ENCODE data around the gene STYXL1.

Gene STYXL1

DNA sequence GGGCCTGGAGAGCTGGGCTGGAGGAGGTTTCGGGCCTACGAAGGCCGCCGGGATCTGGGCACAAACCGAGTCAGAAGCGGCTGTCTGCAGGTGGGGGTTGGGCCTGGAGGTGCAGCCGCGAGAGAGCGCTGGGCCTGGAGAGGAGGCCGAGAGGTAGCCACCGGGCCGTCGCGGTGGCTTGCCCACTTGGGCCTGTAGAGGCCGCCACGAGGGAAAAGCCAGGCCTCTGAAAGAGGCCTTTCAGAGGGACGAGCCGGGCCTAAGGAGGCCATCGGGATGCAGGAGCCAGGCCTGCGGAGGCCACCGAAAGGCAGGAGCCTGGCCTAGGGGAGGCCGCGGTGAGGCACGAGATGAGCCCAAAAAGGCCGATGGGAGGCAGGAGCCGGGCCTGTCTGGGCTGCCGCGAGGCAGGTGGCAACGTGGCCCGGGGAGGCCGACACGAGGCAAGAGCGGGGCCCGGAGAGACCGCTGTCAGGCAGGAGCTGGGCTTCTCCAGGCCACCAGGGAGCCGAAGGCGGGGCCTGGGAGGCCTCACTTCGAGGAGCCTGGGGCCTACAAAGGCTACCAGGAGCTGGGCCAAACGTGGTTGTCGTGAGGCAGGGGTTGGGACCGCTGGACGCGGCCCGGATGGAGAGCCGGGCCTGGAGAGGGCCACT is 25.7 kb upstream of the STYXL1 start:
- Histone ChIP-seq H3K4me3 (ENCODE audit: insufficient read length, low read depth) (no peak overlapping the region), H3K36me3 (ENCODE audit: insufficient read depth, insufficient read length, low read length) (no peaks in the 10 kb centered on the region), H3K27me3 (ENCODE audit: insufficient read depth, insufficient read length) (no peaks in the 10 kb centered on the region), H3K9me3 (ENCODE audit: insufficient read depth, low read length) (peaks cover 9% of the 10 kb centered on the region; the same call in 1 of the 2 replicates), H3K9ac (ENCODE audit: insufficient read length, low read depth) (no peak overlapping the region), H3K4me1 (ENCODE audit: insufficient read depth, insufficient read length) (no peaks in the 10 kb centered on the region)
- DNase-seq (ENCODE audit: low read depth, low spot score), result no peak
- TF ChIP-seq SUZ12 (IDR thresholded peaks at IDR 0.05; ENCODE audit: extremely low read depth, insufficient read depth, insufficient read length), result no peak
- TF ChIP-seq ZNF274 (IDR thresholded peaks at IDR 0.05; ENCODE audit: low read depth, low read length), result no peak
- no peak for TF ChIP-seq YY1 (IDR thresholded peaks at IDR 0.05; ENCODE audit: insufficient read depth, insufficient read length)

DNA sequence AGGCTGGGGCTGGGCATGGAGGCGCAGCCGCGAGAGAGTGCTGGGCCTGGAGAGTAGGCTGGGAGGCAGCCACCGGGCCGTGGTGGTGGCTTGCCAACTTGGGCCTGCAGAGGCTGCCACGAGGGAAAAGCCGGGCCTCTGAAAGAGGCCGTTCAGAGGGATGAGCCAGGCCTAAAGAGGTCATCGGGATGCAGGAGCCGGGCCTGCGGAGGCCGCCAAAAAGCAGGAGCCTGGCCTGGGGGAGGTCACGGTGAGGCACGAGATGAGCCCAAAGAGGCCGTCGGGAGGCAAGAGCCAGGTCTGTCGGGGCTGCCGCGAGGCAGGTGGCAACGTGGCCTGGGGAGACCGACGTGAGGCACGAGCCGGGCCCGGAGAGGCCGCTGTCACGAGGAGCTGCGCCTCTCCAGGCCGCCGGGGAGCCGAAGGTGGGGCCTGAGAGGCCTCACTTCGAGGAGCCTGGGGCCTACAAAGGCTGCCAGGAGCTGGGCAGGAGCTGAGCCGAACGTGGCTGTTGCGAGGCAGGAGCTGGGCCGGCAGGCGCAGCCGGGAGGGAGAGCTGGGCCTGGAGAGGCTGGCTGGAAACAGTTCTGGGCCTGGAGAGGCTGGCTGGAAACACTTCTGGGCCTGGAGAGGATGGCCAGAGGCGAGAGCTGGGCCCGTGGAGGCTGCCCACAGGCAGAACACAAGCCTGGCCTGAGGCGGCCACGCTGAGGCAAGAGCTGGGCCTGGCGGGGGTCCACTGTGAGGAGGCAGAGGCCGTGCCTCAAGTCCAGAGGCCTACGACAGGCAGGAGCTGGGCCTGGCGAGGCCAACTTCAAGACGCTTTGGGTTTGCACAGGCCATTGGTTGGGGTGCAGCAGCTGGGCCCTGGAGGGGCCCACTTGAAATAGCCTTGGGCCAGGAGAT is 24.7 kb upstream of the STYXL1 start:
- no peak overlapping the region for H3K4me3 ChIP-seq (ENCODE audit: insufficient read length, low read depth)
- peaks cover 9% of the 10 kb centered on the region; the same call in 1 of the 2 replicates for H3K9me3 ChIP-seq (ENCODE audit: insufficient read depth, low read length)
- no peak for DNase-seq (ENCODE audit: low read depth, low spot score)
- no peaks in the 10 kb centered on the region for H3K27me3 ChIP-seq (ENCODE audit: insufficient read depth, insufficient read length)
- no peaks in the 10 kb centered on the region for H3K36me3 ChIP-seq (ENCODE audit: insufficient read depth, insufficient read length, low read length)
- TF ChIP-seq YY1 (IDR thresholded peaks at IDR 0.05; ENCODE audit: insufficient read depth, insufficient read length) (no peak), ZNF274 (IDR thresholded peaks at IDR 0.05; ENCODE audit: low read depth, low read length) (no peak), SUZ12 (IDR thresholded peaks at IDR 0.05; ENCODE audit: extremely low read depth, insufficient read depth, insufficient read length) (no peak)
- no peaks in the 10 kb centered on the region for H3K4me1 ChIP-seq (ENCODE audit: insufficient read depth, insufficient read length)
- no peak overlapping the region for H3K9ac ChIP-seq (ENCODE audit: insufficient read length, low read depth)

DNA sequence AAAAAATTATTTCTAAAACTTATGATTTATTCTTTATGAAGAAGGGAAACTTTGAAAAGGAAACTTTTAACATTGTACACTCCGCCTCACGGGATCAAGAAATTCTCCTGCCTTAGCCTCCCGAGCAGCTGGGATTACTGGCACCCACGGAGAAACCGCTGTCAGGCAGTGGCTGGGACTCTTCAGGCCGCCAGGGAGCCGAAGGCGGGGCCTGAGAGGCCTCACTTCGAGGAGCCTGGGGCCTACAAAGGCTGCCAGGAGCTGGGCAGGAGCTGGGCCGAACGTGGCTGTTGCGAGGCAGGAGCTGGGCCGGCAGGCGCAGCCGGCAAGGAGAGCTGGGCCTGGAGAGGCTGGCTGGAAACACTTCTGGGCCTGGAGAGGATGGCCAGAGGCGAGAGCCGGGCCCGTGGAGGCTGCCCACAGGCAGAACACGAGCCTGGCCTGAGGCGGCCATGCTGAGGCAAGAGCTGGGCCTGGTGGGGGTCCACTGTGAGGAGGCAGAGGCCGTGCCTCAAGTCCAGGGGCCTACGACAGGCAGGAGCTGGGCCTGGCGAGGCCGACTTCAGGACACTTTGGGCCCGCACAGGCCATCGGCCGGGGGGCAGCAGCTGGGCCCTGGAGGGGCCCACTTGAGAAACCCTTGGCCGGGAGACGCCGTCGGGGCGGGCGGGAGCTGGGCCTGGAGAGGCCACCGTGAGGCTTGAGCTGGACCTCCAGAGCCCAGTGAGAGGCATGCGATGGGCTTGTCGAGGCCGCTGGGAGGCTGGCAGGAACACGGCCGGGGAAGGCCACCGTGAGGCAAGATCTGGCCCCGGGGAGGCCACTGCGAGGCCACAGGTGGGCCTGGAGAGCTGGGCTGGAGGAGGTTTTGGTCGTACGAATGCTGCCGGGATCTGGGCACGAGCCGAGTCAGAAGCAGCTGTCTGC is 23.8 kb upstream of the STYXL1 start:
- peaks cover 6% of the 10 kb centered on the region for H3K36me3 ChIP-seq (ENCODE audit: insufficient read depth, insufficient read length, low read length)
- no peak for DNase-seq (ENCODE audit: low read depth, low spot score)
- no peak for TF ChIP-seq YY1 (IDR thresholded peaks at IDR 0.05; ENCODE audit: insufficient read depth, insufficient read length)
- no peak for TF ChIP-seq ZNF274 (IDR thresholded peaks at IDR 0.05; ENCODE audit: low read depth, low read length)
- no peak for TF ChIP-seq SUZ12 (IDR thresholded peaks at IDR 0.05; ENCODE audit: extremely low read depth, insufficient read depth, insufficient read length)
- H3K4me3 ChIP-seq (ENCODE audit: insufficient read length, low read depth), result no peak overlapping the region
- H3K9me3 ChIP-seq (ENCODE audit: insufficient read depth, low read length), result peaks cover 9% of the 10 kb centered on the region; the same call in 1 of the 2 replicates
- no peaks in the 10 kb centered on the region for H3K27me3 ChIP-seq (ENCODE audit: insufficient read depth, insufficient read length)
- H3K9ac ChIP-seq (ENCODE audit: insufficient read length, low read depth), result peak overlapping the region; percentile 32
- H3K4me1 ChIP-seq (ENCODE audit: insufficient read depth, insufficient read length), result no peaks in the 10 kb centered on the region

DNA sequence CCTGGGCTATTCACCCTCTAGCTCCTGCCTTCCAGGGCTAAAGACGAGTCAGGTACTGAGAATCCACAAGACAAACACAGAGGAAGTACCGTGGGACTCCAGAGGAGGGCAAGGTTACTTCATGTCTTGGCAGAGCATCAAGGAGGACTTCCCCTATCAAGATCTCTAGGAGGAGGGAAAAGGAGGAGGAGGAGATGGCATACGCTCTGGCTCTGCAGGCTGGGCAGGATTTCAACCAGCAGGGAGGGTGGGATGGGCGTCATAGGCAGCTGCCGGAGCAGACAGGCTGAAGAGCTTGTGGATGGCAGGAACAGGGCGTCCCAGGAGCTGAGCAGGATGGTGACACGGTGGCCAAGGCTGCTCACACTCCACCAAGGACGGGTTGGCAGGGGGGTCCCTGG is 21.4 kb upstream of the STYXL1 start:
- H3K9me3 ChIP-seq (ENCODE audit: insufficient read depth, low read length), result peaks cover 9% of the 10 kb centered on the region; the same call in 1 of the 2 replicates
- TF ChIP-seq SUZ12 (IDR thresholded peaks at IDR 0.05; ENCODE audit: extremely low read depth, insufficient read depth, insufficient read length) (no peak), ZNF274 (IDR thresholded peaks at IDR 0.05; ENCODE audit: low read depth, low read length) (no peak), YY1 (IDR thresholded peaks at IDR 0.05; ENCODE audit: insufficient read depth, insufficient read length) (no peak)
- no peaks in the 10 kb centered on the region for H3K4me1 ChIP-seq (ENCODE audit: insufficient read depth, insufficient read length)
- H3K4me3 ChIP-seq (ENCODE audit: insufficient read length, low read depth), result no peak overlapping the region
- no peak overlapping the region for H3K9ac ChIP-seq (ENCODE audit: insufficient read length, low read depth)
- peak; percentile 68 for DNase-seq (ENCODE audit: low read depth, low spot score)
- H3K36me3 ChIP-seq (ENCODE audit: insufficient read depth, insufficient read length, low read length), result peaks cover 29% of the 10 kb centered on the region
- no peaks in the 10 kb centered on the region for H3K27me3 ChIP-seq (ENCODE audit: insufficient read depth, insufficient read length)

- DNase-seq (ENCODE audit: low read depth, low spot score), result no peak
- Histone ChIP-seq H3K4me3 (ENCODE audit: insufficient read length, low read depth) (no peak overlapping the region), H3K36me3 (ENCODE audit: insufficient read depth, insufficient read length, low read length) (peaks cover 51% of the 10 kb centered on the region)
Measured at GRCh38 chr7:76066716-76067503, 19.1 kb upstream of the STYXL1 start.

DNA sequence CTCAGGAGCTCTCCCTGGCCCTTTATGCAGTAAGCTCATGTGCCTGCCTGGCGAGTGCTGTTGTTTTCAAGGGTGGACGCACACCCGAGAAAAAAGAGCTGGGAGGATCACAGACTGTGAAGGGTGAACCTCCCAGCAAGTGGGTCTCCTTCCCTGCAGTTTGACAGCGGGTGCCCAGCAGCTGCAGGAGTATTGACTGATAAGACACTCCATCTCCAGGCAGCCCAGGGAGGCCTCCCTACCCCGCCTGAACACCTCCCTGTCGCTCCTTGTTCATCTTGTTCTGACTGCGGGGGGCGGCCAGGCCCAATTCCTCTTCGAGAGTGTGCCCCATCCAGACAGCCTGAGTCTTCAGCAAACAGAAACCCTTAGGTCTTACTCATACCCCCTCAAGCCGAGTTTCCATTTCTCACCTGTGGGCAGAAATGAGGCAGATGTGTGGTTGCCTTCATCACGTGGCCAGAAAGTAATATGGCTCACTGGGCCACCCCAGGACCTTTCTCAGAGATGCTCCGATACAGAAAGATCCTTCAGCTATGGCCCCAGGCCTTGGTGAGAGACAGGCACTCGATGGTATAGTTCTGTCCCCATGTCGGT is 17.3 kb upstream of the STYXL1 start:
- TF ChIP-seq YY1 (IDR thresholded peaks at IDR 0.05; ENCODE audit: insufficient read depth, insufficient read length), result no peak
- no peak for TF ChIP-seq SUZ12 (IDR thresholded peaks at IDR 0.05; ENCODE audit: extremely low read depth, insufficient read depth, insufficient read length)
- no peak for TF ChIP-seq ZNF274 (IDR thresholded peaks at IDR 0.05; ENCODE audit: low read depth, low read length)
- no peak overlapping the region for H3K4me3 ChIP-seq (ENCODE audit: insufficient read length, low read depth)
- no peaks in the 10 kb centered on the region for H3K9me3 ChIP-seq (ENCODE audit: insufficient read depth, low read length)
- H3K27me3 ChIP-seq (ENCODE audit: insufficient read depth, insufficient read length), result no peaks in the 10 kb centered on the region
- H3K36me3 ChIP-seq (ENCODE audit: insufficient read depth, insufficient read length, low read length), result peaks cover 69% of the 10 kb centered on the region
- no peak overlapping the region for H3K9ac ChIP-seq (ENCODE audit: insufficient read length, low read depth)
- H3K4me1 ChIP-seq (ENCODE audit: insufficient read depth, insufficient read length), result no peaks in the 10 kb centered on the region
- no peak for DNase-seq (ENCODE audit: low read depth, low spot score)

More at GRCh38 chr7:76066716-76067503, 19.1 kb upstream of the STYXL1 start:
- Histone ChIP-seq H3K4me1 (ENCODE audit: insufficient read depth, insufficient read length) (no peaks in the 10 kb centered on the region), H3K27me3 (ENCODE audit: insufficient read depth, insufficient read length) (no peaks in the 10 kb centered on the region), H3K9ac (ENCODE audit: insufficient read length, low read depth) (no peak overlapping the region), H3K9me3 (ENCODE audit: insufficient read depth, low read length) (peaks cover 2% of the 10 kb centered on the region; the same call in 1 of the 2 replicates)
- TF ChIP-seq ZNF274 (IDR thresholded peaks at IDR 0.05; ENCODE audit: low read depth, low read length) (no peak), SUZ12 (IDR thresholded peaks at IDR 0.05; ENCODE audit: extremely low read depth, insufficient read depth, insufficient read length) (no peak), YY1 (IDR thresholded peaks at IDR 0.05; ENCODE audit: insufficient read depth, insufficient read length) (no peak)
